Osteoblast (primary cell): Measurements from ENCODE around the gene HSD11B2. TPM values are rescaled to one million over a fixed set of nuclear protein-coding genes. Genes with fewer than 3 reads are reported as not detected.
A peak's percentile ranks its signal among the peaks of the same experiment; 100 is the strongest.

ENCODE experiments used
- DNase-seq: peaks from one replicate; pipeline ENCODE4 v3.0.0; 2011; ENCODE audit warnings: low spot score, mixed read lengths; ENCODE audit not compliant: insufficient read length; ENCODE audit errors: missing footprints
- H2AFZ ChIP-seq: 2 replicates; pipeline ENCODE4 v1.6.0; 2011; ENCODE audit warnings: mild to moderate bottlenecking, low read length
- H3K27ac ChIP-seq: 2 replicates; pipeline ENCODE4 v1.5.1; 2011; ENCODE audit warnings: mild to moderate bottlenecking, low read depth, low read length, moderate library complexity
- H3K27me3 ChIP-seq: 2 replicates; pipeline ENCODE4 v1.6.0; 2012; ENCODE audit warnings: mild to moderate bottlenecking, control low read depth, inconsistent platforms, low read length, moderate library complexity; ENCODE audit not compliant: insufficient read depth
- H3K36me3 ChIP-seq: 2 replicates; pipeline ENCODE4 v1.5.1; 2011; ENCODE audit warnings: mild to moderate bottlenecking, low read length, control low read depth, moderate library complexity; ENCODE audit not compliant: insufficient read depth
- H3K4me1 ChIP-seq: 2 replicates; pipeline ENCODE4 v1.5.1; 2011; ENCODE audit warnings: mild to moderate bottlenecking, low read length, control low read depth, moderate library complexity; ENCODE audit not compliant: insufficient read depth
- H3K4me2 ChIP-seq: 2 replicates; pipeline ENCODE4 v1.6.0; 2011; ENCODE audit warnings: mild to moderate bottlenecking, low read length; ENCODE audit not compliant: insufficient read depth
- H3K4me3 ChIP-seq: fragments of 200-600 bp; sonication (generic); 3 replicates; pipeline ENCODE4 v1.5.1; 2012; ENCODE audit warnings: mild to moderate bottlenecking, low read length, inconsistent platforms; ENCODE audit not compliant: insufficient read depth
- H3K79me2 ChIP-seq: 2 replicates; pipeline ENCODE4 v1.6.0; 2012; ENCODE audit warnings: mild to moderate bottlenecking, low read length, control low read depth, inconsistent platforms; ENCODE audit not compliant: insufficient read depth
- H3K9me3 ChIP-seq: 2 replicates; pipeline ENCODE4 v1.5.1; 2011; ENCODE audit warnings: low read depth, low read length, control low read depth
- H4K20me1 ChIP-seq: 2 replicates; pipeline ENCODE4 v1.6.0; 2012; ENCODE audit warnings: mild to moderate bottlenecking, low read length, control low read depth; ENCODE audit not compliant: insufficient read depth
- total RNA-seq: library from RNA; depleted of rRNA; stranded (reverse); fragments of >200 nt; gene quantifications from 2 replicates; pipeline ENCODE4 v1.2.3, GENCODE V29; 2012
- TF ChIP-seq, protein P1 (sequence below): IDR thresholded peaks from 2 replicates; pipeline ENCODE4 v1.5.1; 2011; ENCODE audit warnings: mild to moderate bottlenecking, low read depth, low read length, moderate library complexity; ENCODE audit errors: extremely low read depth

Gene HSD11B2
- total RNA-seq, 1 donor: not detected

DNA sequence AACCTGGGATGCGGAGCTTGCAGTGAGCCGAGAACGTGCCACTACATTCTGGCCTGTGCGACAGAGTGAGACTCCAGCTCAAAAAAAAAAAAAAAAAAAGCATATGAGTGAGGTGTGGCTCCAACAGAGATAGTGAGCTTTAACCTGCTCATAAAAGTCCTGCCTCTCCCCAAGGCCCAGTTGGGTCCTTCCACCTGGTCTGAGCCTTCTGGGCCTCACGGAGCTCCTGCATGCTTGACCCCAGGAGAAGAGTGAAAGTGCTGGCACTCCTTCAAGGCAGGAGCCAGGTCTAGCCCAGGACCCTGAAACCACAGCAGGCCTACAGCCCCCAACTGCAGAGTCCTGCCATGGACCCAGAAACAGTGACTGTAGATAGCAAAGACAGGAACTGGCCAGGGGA is 17.7 kb downstream of the HSD11B2 start:
- H4K20me1 ChIP-seq: peaks cover 80% of the 10 kb centered on the region
- H3K4me3 ChIP-seq: no peak overlapping the region
- H3K27ac ChIP-seq: no peak overlapping the region
- DNase-seq: peak; percentile 62
- H3K9me3 ChIP-seq: no peaks in the 10 kb centered on the region
- TF ChIP-seq, protein P1, sequence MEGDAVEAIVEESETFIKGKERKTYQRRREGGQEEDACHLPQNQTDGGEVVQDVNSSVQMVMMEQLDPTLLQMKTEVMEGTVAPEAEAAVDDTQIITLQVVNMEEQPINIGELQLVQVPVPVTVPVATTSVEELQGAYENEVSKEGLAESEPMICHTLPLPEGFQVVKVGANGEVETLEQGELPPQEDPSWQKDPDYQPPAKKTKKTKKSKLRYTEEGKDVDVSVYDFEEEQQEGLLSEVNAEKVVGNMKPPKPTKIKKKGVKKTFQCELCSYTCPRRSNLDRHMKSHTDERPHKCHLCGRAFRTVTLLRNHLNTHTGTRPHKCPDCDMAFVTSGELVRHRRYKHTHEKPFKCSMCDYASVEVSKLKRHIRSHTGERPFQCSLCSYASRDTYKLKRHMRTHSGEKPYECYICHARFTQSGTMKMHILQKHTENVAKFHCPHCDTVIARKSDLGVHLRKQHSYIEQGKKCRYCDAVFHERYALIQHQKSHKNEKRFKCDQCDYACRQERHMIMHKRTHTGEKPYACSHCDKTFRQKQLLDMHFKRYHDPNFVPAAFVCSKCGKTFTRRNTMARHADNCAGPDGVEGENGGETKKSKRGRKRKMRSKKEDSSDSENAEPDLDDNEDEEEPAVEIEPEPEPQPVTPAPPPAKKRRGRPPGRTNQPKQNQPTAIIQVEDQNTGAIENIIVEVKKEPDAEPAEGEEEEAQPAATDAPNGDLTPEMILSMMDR: no peak
- H3K36me3 ChIP-seq: peaks cover 18% of the 10 kb centered on the region
- H3K4me1 ChIP-seq: peaks cover 34% of the 10 kb centered on the region
- H3K4me2 ChIP-seq: no peak overlapping the region
- no peaks in the 10 kb centered on the region for H3K27me3 ChIP-seq
- no peak overlapping the region for H2AFZ ChIP-seq
- peaks cover 91% of the 10 kb centered on the region for H3K79me2 ChIP-seq

DNA sequence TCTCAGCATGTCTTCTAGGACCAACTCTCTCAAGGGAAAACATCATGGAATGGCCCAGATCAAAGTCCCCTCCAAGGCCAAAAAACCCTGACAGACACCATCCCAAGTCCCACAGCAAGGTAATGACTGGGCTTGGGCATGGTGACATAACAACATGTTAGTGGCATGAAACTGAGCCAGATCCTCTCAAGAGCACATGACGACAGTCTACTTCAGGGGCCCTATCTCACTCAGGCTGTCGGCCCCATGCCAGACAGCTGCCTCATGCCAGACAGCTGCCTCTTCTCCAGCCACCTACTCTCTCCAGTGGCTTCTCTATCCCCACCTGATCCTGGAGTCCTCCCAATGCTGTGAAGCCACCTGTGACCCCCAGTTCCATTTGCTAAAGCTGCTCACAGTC is 18.4 kb downstream of the HSD11B2 start:
- H3K9me3 ChIP-seq: no peaks in the 10 kb centered on the region
- H3K4me2 ChIP-seq: no peak overlapping the region
- H3K4me3 ChIP-seq: no peak overlapping the region
- DNase-seq: peak; percentile 66
- TF ChIP-seq, protein P1: no peak
- peaks cover 18% of the 10 kb centered on the region for H3K36me3 ChIP-seq
- H2AFZ ChIP-seq: no peak overlapping the region
- H3K27ac ChIP-seq: no peak overlapping the region
- peaks cover 80% of the 10 kb centered on the region for H4K20me1 ChIP-seq
- no peaks in the 10 kb centered on the region for H3K27me3 ChIP-seq
- H3K4me1 ChIP-seq: peaks cover 28% of the 10 kb centered on the region
- H3K79me2 ChIP-seq: peaks cover 93% of the 10 kb centered on the region

DNA sequence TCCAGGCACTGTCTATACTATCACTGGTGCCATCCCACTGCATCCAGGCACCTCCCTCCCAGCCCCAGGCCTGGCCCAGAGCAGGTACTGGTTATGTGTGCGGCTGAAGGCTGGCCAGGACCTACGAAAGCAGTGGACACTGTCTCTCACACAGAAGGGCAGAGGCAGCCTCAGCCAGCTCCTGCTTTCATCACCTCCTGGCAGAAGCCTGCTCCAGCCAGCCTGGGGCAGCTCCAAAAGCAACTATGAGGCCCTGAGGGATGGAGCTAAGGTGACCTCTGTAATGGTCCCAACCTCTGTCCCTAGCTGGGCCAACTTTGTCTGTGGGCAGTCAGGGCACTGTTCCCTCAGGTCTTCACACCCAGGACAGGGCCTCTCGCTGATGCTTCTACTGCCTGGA is 18.8 kb downstream of the HSD11B2 start:
- H3K4me3 ChIP-seq: no peak overlapping the region
- H3K4me1 ChIP-seq: peaks cover 24% of the 10 kb centered on the region
- no peak overlapping the region for H3K4me2 ChIP-seq
- H3K27me3 ChIP-seq: no peaks in the 10 kb centered on the region
- peaks cover 93% of the 10 kb centered on the region for H3K79me2 ChIP-seq
- no peak overlapping the region for H3K27ac ChIP-seq
- no peak overlapping the region for H2AFZ ChIP-seq
- H3K9me3 ChIP-seq: no peaks in the 10 kb centered on the region
- DNase-seq: peak; percentile 91
- TF ChIP-seq, protein P1: no peak
- H3K36me3 ChIP-seq: peaks cover 18% of the 10 kb centered on the region
- peaks cover 79% of the 10 kb centered on the region for H4K20me1 ChIP-seq

DNA sequence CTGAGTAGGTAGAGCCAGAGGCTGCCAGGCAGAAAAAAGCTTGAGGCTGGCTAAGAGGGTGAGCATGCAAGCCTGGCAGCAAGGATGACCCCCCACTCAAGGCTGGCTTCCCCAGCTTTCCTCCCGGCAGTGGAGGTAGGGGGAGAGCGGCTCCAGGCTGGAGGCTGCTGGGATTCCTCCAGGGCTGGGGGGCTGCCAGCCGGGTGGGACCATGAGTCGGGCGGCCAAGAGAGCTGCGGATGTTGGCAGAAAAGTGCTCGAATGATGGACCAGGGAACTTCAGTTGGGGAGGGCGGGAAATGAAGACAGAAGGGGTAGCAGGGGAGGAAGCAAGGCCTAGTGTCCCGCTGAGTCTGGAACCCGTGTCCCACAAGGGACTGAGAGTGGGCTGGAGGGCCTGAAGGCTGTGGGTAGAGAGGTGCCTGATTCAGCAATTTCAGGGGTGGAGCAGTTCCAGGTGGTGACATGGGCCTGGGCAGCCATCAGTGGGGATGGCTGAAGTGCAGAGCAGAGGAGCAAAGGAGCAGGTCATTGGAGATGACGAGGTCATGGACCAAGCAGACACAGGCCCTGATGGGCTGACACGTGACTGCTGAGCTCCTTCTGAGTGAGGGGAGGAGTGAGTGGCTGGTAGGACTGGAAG is 20.3 kb downstream of the HSD11B2 start:
- Histone ChIP-seq H4K20me1 (peaks cover 79% of the 10 kb centered on the region), H3K4me2 (no peak overlapping the region), H3K27ac (no peak overlapping the region), H2AFZ (no peak overlapping the region), H3K4me3 (no peak overlapping the region), H3K27me3 (no peaks in the 10 kb centered on the region), H3K9me3 (no peaks in the 10 kb centered on the region), H3K36me3 (peaks cover 18% of the 10 kb centered on the region), H3K79me2 (peaks cover 89% of the 10 kb centered on the region), H3K4me1 (peaks cover 12% of the 10 kb centered on the region)
- TF ChIP-seq, protein P1: no peak
- peak; percentile 41 for DNase-seq
